Activated CD4-positive, alpha-beta T cell treated with anti-CD3 and anti-CD28 coated beads for 4 hours (primary cell): Measurements from ENCODE around the gene C6orf141.
"Not testable (repeated sequence)": the region's sequence is repeated elsewhere in the genome, so short reads cannot be mapped to it uniquely, and the experiment has no call there.

ENCODE experiments used
- DNase-seq, 2 donors: peaks; one replicate each; pipeline ENCODE4 v3.0.0-alpha.2; 2020

The C6orf141 gene

GRCh38 chr6:49582529-49582928 lies 32.1 kb downstream of the C6orf141 start:
- no peak for DNase-seq

GRCh38 chr6:49587262-49587661 lies 36.8 kb downstream of the C6orf141 start:
- not testable (repeated sequence) for DNase-seq
